Ovary (tissue), 10 donors: ENCODE measurements around the gene ZNF738. TPM values are rescaled to one million over a fixed set of nuclear protein-coding genes. Genes with fewer than 3 reads are reported as not detected.
"Not testable (repeated sequence)": the region's sequence is repeated elsewhere in the genome, so short reads cannot be mapped to it uniquely, and the experiment has no call there.

Experiments
- DNase-seq, 5 donors: peaks; one replicate each; pipeline ENCODE4 v3.0.0-alpha.2; 2019 to 2020
- H3K27ac ChIP-seq, 2 donors: fragments of 200-600 bp; one replicate each; pipeline versions ENCODE4 v1.5.1 to v1.8.0; 2019 to 2022
- H3K27me3 ChIP-seq: fragments of 200-600 bp; one replicate; pipeline ENCODE4 v1.8.0; 2022
- H3K36me3 ChIP-seq: fragments of 200-600 bp; sonication (generic); one replicate; pipeline ENCODE4 v1.5.1; 2019
- H3K4me1 ChIP-seq: one replicate; pipeline ENCODE4 v1.8.1; 2013; ENCODE audit warnings: mild to moderate bottlenecking, moderate library complexity; ENCODE audit not compliant: insufficient read depth
- H3K4me3 ChIP-seq: fragments of 200-600 bp; sonication (generic); one replicate; pipeline ENCODE4 v1.5.1; 2017
- H3K9me3 ChIP-seq, 2 donors: fragments of 200-600 bp in 1 of 2; sonication (generic) in 1 of 2; one replicate each; pipeline versions ENCODE4 v1.5.1 to v1.8.1; 2013 to 2019; ENCODE audit warnings: mild to moderate bottlenecking in 1 of 2, moderate library complexity in 1 of 2
- CTCF ChIP-seq, 3 donors: fragments of 450-650 bp in 2 of 3; fragments of 200-600 bp in 1 of 3; IDR thresholded peaks; one replicate each; pipeline versions ENCODE4 v1.5.1 to v1.8.0; 2016 to 2022; ENCODE audit warnings: antibody characterized with exemption in 3 of 3, mild to moderate bottlenecking in 1 of 3
- EP300 ChIP-seq: sonication (generic); formaldehyde crosslinking; IDR thresholded peaks from one replicate; pipeline ENCODE4 v1.6.1; 2017; ENCODE audit warnings: antibody characterized with exemption
- POLR2A ChIP-seq: fragments of 450-650 bp; IDR thresholded peaks from one replicate; pipeline ENCODE4 v1.6.1; 2017; ENCODE audit warnings: antibody characterized with exemption, mild to moderate bottlenecking, moderate library complexity
- WGBS, 3 donors: extraction: QIAGEN DNeasy Blood & Tissue Kit in 1 of 3; methylation state at CpG; one replicate each; pipeline versions ENCODE4 v1.1.5 to v1.1.7; 2013 to 2017; 5-methylcytosine and 5-hydroxymethylcytosine counted together
- intact Hi-C, 4 donors: fragments of 100-400 bp; cut with DNase I; formaldehyde crosslinking; loops; one replicate each; pipeline versions ENCODE4 v1.11.0 to v1.15.1; 2022 to 2023
- long read RNA-seq, 3 donors: library from polyadenylated mRNA in 2 of 3; unstranded in 2 of 3; transcript quantifications; one replicate each; pipeline ENCODE4 v2.0.0 and lab custom pipeline, GENCODE V29; 2021 to 2026
- polyA plus RNA-seq, 2 donors: library from polyadenylated mRNA; stranded (reverse); fragments of 200-250 nt in 1 of 2; fragments of 350-450 nt in 1 of 2; fragmentation: Illumina TruSeq in 1 of 2; extraction: RNeasy Lipid Tissue Mini Kit (QIAGEN cat#74804) in 1 of 2; gene quantifications; one replicate each; pipeline ENCODE4 v1.2.3, GENCODE V29; 2013 to 2014
- total RNA-seq, 7 donors: library from RNA; depleted of rRNA in 2 of 7; stranded (reverse); fragments of >200 nt in 2 of 7; fragmentation: NEBNext Ultra II Directional in 3 of 7; extraction: Animal tissue kit (Norgen Biotek cat#: 25700) in 3 of 7; gene quantifications; one replicate each; pipeline versions ENCODE4 v1.1.0 to v1.2.4, GENCODE V29; 2016 to 2023
- donor health status: DM: no; HTN: no; CAD: no; lungs with moderate emphysema.
- donor health status: DM: no; HTN: no; CAD: no.
- donor health status: Bipolar disorder and iron deficiency.
- donor health status: DM: yes; HTN: yes; CAD: no.
- donor health status: DM: no; HTN: no; CAD: no.
- donor health status: DM: yes; HTN: yes; CAD: no.

The ZNF738 gene
- total RNA-seq, result 10 to 100 TPM in 2 of 7 donors, 1 to 10 TPM in 5; 4.0 to 12.2 (median 9.1) TPM
- 1 to 10 TPM; 8.2 to 9.4 TPM for polyA plus RNA-seq
- long read RNA-seq, donor 1, partial matches to known transcripts, result 2 of 8 reads
- long read RNA-seq, donor 1, other reads (novel, unspliced or antisense), result 2 of 8 reads
- long read RNA-seq, donor 2, transcript ZNF738-201 (5 exons, 2,442 nt), result major isoform, 17 of 31 reads
- long read RNA-seq, donor 2, transcript ZNF738-202 (5 exons, 1,142 nt), result minor isoform, 6 of 31 reads
- long read RNA-seq, donor 2, partial matches to known transcripts, result 8 of 31 reads
- long read RNA-seq, donor 2, other reads (novel, unspliced or antisense), result 0 of 31 reads
- long read RNA-seq, donor 3, partial matches to known transcripts, result 0 of 6 reads
- long read RNA-seq, donor 3, other reads (novel, unspliced or antisense), result 2 of 6 reads

GRCh38 chr19:21358768-21359451 is at the start of gene ZNF738:
TSS of gene ZNF738 (plus strand) at chr19:21359000. CDS start at chr19:21359141, 141 bp downstream.
- peak; percentile 88 to 93 (median 90) for DNase-seq
- Histone ChIP-seq H3K27me3 (no peaks in the 10 kb centered on the region), H3K36me3 (no peaks in the 10 kb centered on the region), H3K27ac (peak within 1 kb of the TSS; percentile 47 to 51), H3K4me1 (no peaks in the 10 kb centered on the region), H3K4me3 (peak within 1 kb of the TSS; percentile 77), H3K9me3 (no peaks in the 10 kb centered on the region)
- TF ChIP-seq POLR2A (no peak), EP300 (no peak), CTCF (IDR thresholded peaks at IDR 0.05) (no peak)
- WGBS, 3 donors, result 0% methylated on average over 36 of the region's 36 CpGs
- intact Hi-C loops, result no loop called here

GRCh38 chr19:21312807-21313206 is 46.0 kb upstream of the ZNF738 start:
- H3K36me3 ChIP-seq, H3K4me3 ChIP-seq, H3K9me3 ChIP-seq, H3K27me3 ChIP-seq, DNase-seq, H3K27ac ChIP-seq, intact Hi-C loops: not testable (repeated sequence)
- WGBS, 3 donors, result 97 to 100% (median 99%) methylated on average over 2 of the region's 2 CpGs
- H3K4me1 ChIP-seq, result peaks cover 15% of the 10 kb centered on the region

- Histone ChIP-seq H3K4me3 (no peak overlapping the region), H3K9me3 (no peaks in the 10 kb centered on the region), H3K27ac (peak overlapping the region in 1 of 2 donors; percentile 34), H3K36me3 (no peaks in the 10 kb centered on the region), H3K27me3 (no peaks in the 10 kb centered on the region), H3K4me1 (peaks cover 13% of the 10 kb centered on the region)
- intact Hi-C loops, result no loop called here
- no peak for DNase-seq
- TF ChIP-seq EP300 (no peak), CTCF (IDR thresholded peaks at IDR 0.05) (no peak), POLR2A (no peak)
- 41 to 67% (median 56%) methylated on average over 1 of the region's 1 CpG for WGBS, 3 donors
Observed at GRCh38 chr19:21314676-21315075, 44.1 kb upstream of the ZNF738 start.

GRCh38 chr19:21317821-21318220 is 41.0 kb upstream of the ZNF738 start:
- Histone ChIP-seq H3K27me3 (no peaks in the 10 kb centered on the region), H3K27ac (no peak overlapping the region), H3K9me3 (no peaks in the 10 kb centered on the region), H3K4me3 (no peak overlapping the region), H3K4me1 (peaks cover 11% of the 10 kb centered on the region), H3K36me3 (no peaks in the 10 kb centered on the region)
- no peak for TF ChIP-seq EP300
- TF ChIP-seq CTCF (IDR thresholded peaks at IDR 0.05), result no peak
- no peak for TF ChIP-seq POLR2A
- DNase-seq, result no peak
- 30 to 36% (median 34%) methylated on average over 1 of the region's 1 CpG for WGBS, 3 donors
- intact Hi-C loops, result no loop called here

- 83 to 92% (median 90%) methylated on average over 4 of the region's 4 CpGs for WGBS, 3 donors
- TF ChIP-seq CTCF (IDR thresholded peaks at IDR 0.05) (no peak), POLR2A (no peak), EP300 (no peak)
- no peaks in the 10 kb centered on the region for H3K27me3 ChIP-seq
- H3K4me1 ChIP-seq, result peaks cover 14% of the 10 kb centered on the region
- DNase-seq, result no peak
- no peaks in the 10 kb centered on the region for H3K9me3 ChIP-seq
- H3K4me3 ChIP-seq, result no peak overlapping the region
- intact Hi-C loops, result no loop called here
- no peak overlapping the region for H3K27ac ChIP-seq
- no peaks in the 10 kb centered on the region for H3K36me3 ChIP-seq
Observed at GRCh38 chr19:21321134-21321533, 37.7 kb upstream of the ZNF738 start.
